ENCODE measurements around the gene CCN5.

CCN5 gene

GRCh38 chr20:44723391-44723790 is 8.2 kb downstream of the CCN5 start:
- Histone ChIP-seq H3K79me2 (ENCODE audit: insufficient read depth, low read length) (no peaks in the 10 kb centered on the region), H4K20me1 (ENCODE audit: insufficient read depth, low read length) (no peaks in the 10 kb centered on the region), H3K4me2 (ENCODE audit: low read length) (no peak overlapping the region), H3K9me2 (ENCODE audit: low read depth, low read length) (no peaks in the 10 kb centered on the region), H3F3A (ENCODE audit: insufficient read depth, low read length) (no peaks in the 10 kb centered on the region), H3K27me3 (ENCODE audit: insufficient read depth, low read length) (peaks cover 6% of the 10 kb centered on the region; the same call in 1 of the 2 replicates), H3K4me1 (ENCODE audit: insufficient read depth, low read length, severe bottlenecking) (no peaks in the 10 kb centered on the region), H2AFZ (ENCODE audit: low read length) (no peak overlapping the region), H3K9me3 (ENCODE audit: low read length) (no peaks in the 10 kb centered on the region), H3K36me3 (ENCODE audit: insufficient read depth, low read length) (no peaks in the 10 kb centered on the region), H3K4me3 (ENCODE audit: low read depth, low read length, poor library complexity, severe bottlenecking) (no peak overlapping the region), H3K9ac (ENCODE audit: low read length) (no peak overlapping the region), H3K27ac (ENCODE audit: low read depth, low read length, poor library complexity, severe bottlenecking) (no peak overlapping the region)
- TF ChIP-seq EZH2 (IDR thresholded peaks at IDR 0.05; ENCODE audit: borderline replicate concordance, low read length) (no peak), CTCF (IDR thresholded peaks at IDR 0.05; ENCODE audit: low read length) (no peak)

- Histone ChIP-seq H3K27me3 (ENCODE audit: insufficient read depth, low read length) (peaks cover 6% of the 10 kb centered on the region; the same call in 1 of the 2 replicates), H3F3A (ENCODE audit: insufficient read depth, low read length) (no peaks in the 10 kb centered on the region), H3K27ac (ENCODE audit: low read depth, low read length, poor library complexity, severe bottlenecking) (no peak overlapping the region), H4K20me1 (ENCODE audit: insufficient read depth, low read length) (no peaks in the 10 kb centered on the region), H3K9ac (ENCODE audit: low read length) (no peak overlapping the region), H3K4me2 (ENCODE audit: low read length) (no peak overlapping the region), H3K4me3 (ENCODE audit: low read depth, low read length, poor library complexity, severe bottlenecking) (no peak overlapping the region), H3K4me1 (ENCODE audit: insufficient read depth, low read length, severe bottlenecking) (no peaks in the 10 kb centered on the region), H2AFZ (ENCODE audit: low read length) (no peak overlapping the region), H3K9me2 (ENCODE audit: low read depth, low read length) (no peaks in the 10 kb centered on the region), H3K79me2 (ENCODE audit: insufficient read depth, low read length) (no peaks in the 10 kb centered on the region), H3K36me3 (ENCODE audit: insufficient read depth, low read length) (no peaks in the 10 kb centered on the region), H3K9me3 (ENCODE audit: low read length) (no peaks in the 10 kb centered on the region)
- TF ChIP-seq EZH2 (IDR thresholded peaks at IDR 0.05; ENCODE audit: borderline replicate concordance, low read length) (no peak), CTCF (IDR thresholded peaks at IDR 0.05; ENCODE audit: low read length) (no peak)
These were observed 8.7 kb downstream of the CCN5 start for GRCh38 chr20:44723798-44724362.

- no peak for TF ChIP-seq CTCF (IDR thresholded peaks at IDR 0.05; ENCODE audit: low read length)
- TF ChIP-seq EZH2 (IDR thresholded peaks at IDR 0.05; ENCODE audit: borderline replicate concordance, low read length) = no peak
- Histone ChIP-seq H2AFZ (ENCODE audit: low read length) (no peak overlapping the region), H3K4me1 (ENCODE audit: insufficient read depth, low read length, severe bottlenecking) (no peaks in the 10 kb centered on the region), H3K27me3 (ENCODE audit: insufficient read depth, low read length) (peaks cover 6% of the 10 kb centered on the region; the same call in 1 of the 2 replicates), H3K79me2 (ENCODE audit: insufficient read depth, low read length) (no peaks in the 10 kb centered on the region), H3K9me3 (ENCODE audit: low read length) (no peaks in the 10 kb centered on the region), H3K36me3 (ENCODE audit: insufficient read depth, low read length) (no peaks in the 10 kb centered on the region), H3K4me2 (ENCODE audit: low read length) (no peak overlapping the region), H3K4me3 (ENCODE audit: low read depth, low read length, poor library complexity, severe bottlenecking) (no peak overlapping the region), H3F3A (ENCODE audit: insufficient read depth, low read length) (no peaks in the 10 kb centered on the region), H4K20me1 (ENCODE audit: insufficient read depth, low read length) (no peaks in the 10 kb centered on the region), H3K9me2 (ENCODE audit: low read depth, low read length) (no peaks in the 10 kb centered on the region), H3K9ac (ENCODE audit: low read length) (no peak overlapping the region), H3K27ac (ENCODE audit: low read depth, low read length, poor library complexity, severe bottlenecking) (no peak overlapping the region)
These were observed 9.4 kb downstream of the CCN5 start for GRCh38 chr20:44724423-44725091.

All from OCI-LY1 (cell line).